HG03039 (cell line): ENCODE results near the gene CCSER1.
"Not testable (repeated sequence)": the region's sequence is repeated elsewhere in the genome, so short reads cannot be mapped to it uniquely, and the experiment has no call there.

Experiments used
- ATAC-seq: cut with Tn5 transposase; IDR thresholded peaks from one replicate; pipeline ENCODE4 v1.9.1; 2021; ENCODE audit warnings: mild to moderate bottlenecking, moderate library complexity; ENCODE audit not compliant: unreplicated experiment

Gene CCSER1

GRCh38 chr4:90889171-90889570 is 762.0 kb downstream of the CCSER1 start:
- no peak for ATAC-seq

- not testable (repeated sequence) for ATAC-seq
These were observed 776.2 kb downstream of the CCSER1 start for GRCh38 chr4:90903413-90903812.

- no peak for ATAC-seq
These were observed 776.8 kb downstream of the CCSER1 start for GRCh38 chr4:90904021-90904420.

GRCh38 chr4:90906239-90906638 is 779.0 kb downstream of the CCSER1 start:
- no peak for ATAC-seq

- not testable (repeated sequence) for ATAC-seq
These were observed 784.7 kb downstream of the CCSER1 start for GRCh38 chr4:90911724-90912434.

- ATAC-seq = no peak
These were observed 795.0 kb downstream of the CCSER1 start for GRCh38 chr4:90922174-90922573.

- ATAC-seq = no peak
These were observed 799.8 kb downstream of the CCSER1 start for GRCh38 chr4:90926957-90927356.

- ATAC-seq = no peak
These were observed 816.1 kb downstream of the CCSER1 start for GRCh38 chr4:90943311-90943710.

GRCh38 chr4:90946945-90947344 is 819.8 kb downstream of the CCSER1 start:
- no peak for ATAC-seq

- ATAC-seq = no peak
These were observed 823.2 kb downstream of the CCSER1 start for GRCh38 chr4:90950385-90950841.

GRCh38 chr4:90951037-90951436 is 823.8 kb downstream of the CCSER1 start:
- ATAC-seq = no peak

- no peak for ATAC-seq
These were observed 831.2 kb downstream of the CCSER1 start for GRCh38 chr4:90958256-90958895.

- ATAC-seq = no peak
These were observed 833.2 kb downstream of the CCSER1 start for GRCh38 chr4:90960433-90960832.

- ATAC-seq = no peak
These were observed 833.6 kb downstream of the CCSER1 start for GRCh38 chr4:90960840-90961239.

GRCh38 chr4:90970021-90970420 is 842.8 kb downstream of the CCSER1 start:
- ATAC-seq = no peak

- ATAC-seq = no peak
These were observed 850.5 kb downstream of the CCSER1 start for GRCh38 chr4:90977726-90978125.

- no peak for ATAC-seq
These were observed 852.4 kb downstream of the CCSER1 start for GRCh38 chr4:90979556-90979955.

GRCh38 chr4:90982813-90983212 is 855.6 kb downstream of the CCSER1 start:
- ATAC-seq = no peak

- ATAC-seq = no peak
These were observed 863.1 kb downstream of the CCSER1 start for GRCh38 chr4:90990284-90990683.

- ATAC-seq = no peak
These were observed 865.0 kb downstream of the CCSER1 start for GRCh38 chr4:90992213-90992612.

- no peak for ATAC-seq
These were observed 867.8 kb downstream of the CCSER1 start for GRCh38 chr4:90994851-90995574.

- no peak for ATAC-seq
These were observed 868.8 kb downstream of the CCSER1 start for GRCh38 chr4:90995996-90996395.
